Tibial nerve (tissue), 4 donors: ENCODE measurements around the gene MAPK8. TPM values are rescaled to one million over a fixed set of nuclear protein-coding genes. Genes with fewer than 3 reads are reported as not detected.

Experiments used
- DNase-seq, 2 donors: peaks; one replicate each; pipeline ENCODE4 v3.0.0-alpha.2; 2019; ENCODE audit warnings: low spot score in 2 of 2
- H3K27ac ChIP-seq, 4 donors: fragments of 200-600 bp; sonication (generic) in 3 of 4; one replicate each; pipeline ENCODE4 v1.5.1; 2017 to 2019; ENCODE audit warnings: mild to moderate bottlenecking in 1 of 4
- H3K27me3 ChIP-seq, 2 donors: fragments of 200-600 bp; sonication (generic) in 1 of 2; one replicate each; pipeline versions ENCODE4 v1.5.1 to v1.6.0; 2017 to 2019
- H3K36me3 ChIP-seq, 3 donors: fragments of 200-600 bp; sonication (generic); one replicate each; pipeline ENCODE4 v1.5.1; 2018 to 2019
- H3K4me1 ChIP-seq, 4 donors: fragments of 200-600 bp; sonication (generic) in 3 of 4; one replicate each; pipeline ENCODE4 v1.5.1; 2017 to 2019
- H3K4me3 ChIP-seq, 4 donors: fragments of 200-600 bp; sonication (generic) in 3 of 4; one replicate each; pipeline ENCODE4 v1.5.1; 2017 to 2019; ENCODE audit warnings: mild to moderate bottlenecking in 1 of 4, moderate library complexity in 1 of 4
- H3K9me3 ChIP-seq, 4 donors: fragments of 200-600 bp; sonication (generic) in 3 of 4; one replicate each; pipeline ENCODE4 v1.5.1; 2017 to 2019
- CTCF ChIP-seq, 5 experiments: fragments of 200-600 bp in 3 of 5; fragments of 450-650 bp in 2 of 5; sonication (generic) in 3 of 5; IDR thresholded peaks; one replicate each; pipeline ENCODE4 v1.5.1; 2016 to 2019; ENCODE audit warnings: antibody characterized with exemption in 5 of 5, mild to moderate bottlenecking in 3 of 5, moderate library complexity in 2 of 5
- EP300 ChIP-seq, 2 donors: sonication (generic); formaldehyde crosslinking; IDR thresholded peaks; one replicate each; pipeline ENCODE4 v1.6.1; 2017; ENCODE audit warnings: antibody characterized with exemption in 2 of 2, mild to moderate bottlenecking in 1 of 2
- POLR2A ChIP-seq, 2 donors: fragments of 450-650 bp; IDR thresholded peaks; one replicate each; pipeline ENCODE4 v1.6.1; 2017; ENCODE audit warnings: antibody characterized with exemption in 2 of 2, mild to moderate bottlenecking in 2 of 2, moderate library complexity in 2 of 2
- WGBS, 2 donors: methylation state at CpG; one replicate each; pipeline ENCODE4 v1.1.5; 2018; 5-methylcytosine and 5-hydroxymethylcytosine counted together
- total RNA-seq, 4 donors: library from RNA; depleted of rRNA; stranded (reverse); fragments of >200 nt; gene quantifications; one replicate each; pipeline ENCODE4 v1.1.0, GENCODE V29; 2016

MAPK8 gene
- total RNA-seq, 4 donors from 2014 or later: 53.4 to 65.6 (median 62.2) TPM

- 73 to 76% methylated on average over 8 of the region's 8 CpGs for WGBS, 2 donors
- no peak overlapping the region for H3K27ac ChIP-seq
- TF ChIP-seq CTCF (IDR thresholded peaks at IDR 0.05) (no peak), EP300 (IDR thresholded peaks at IDR 0.05) (no peak), POLR2A (IDR thresholded peaks at IDR 0.05) (no peak)
- H3K9me3 ChIP-seq: no peaks in the 10 kb centered on the region
- DNase-seq: no peak
- H3K36me3 ChIP-seq: no peaks in the 10 kb centered on the region
- H3K4me3 ChIP-seq: no peak overlapping the region
- H3K4me1 ChIP-seq: no peaks in the 10 kb centered on the region
- no peaks in the 10 kb centered on the region for H3K27me3 ChIP-seq
Measured at GRCh38 chr10:48317321-48317990, 11.0 kb downstream of the MAPK8 start.

- Histone ChIP-seq H3K36me3 (no peaks in the 10 kb centered on the region), H3K27me3 (no peaks in the 10 kb centered on the region), H3K27ac (no peak overlapping the region), H3K4me3 (no peak overlapping the region), H3K4me1 (no peaks in the 10 kb centered on the region), H3K9me3 (no peaks in the 10 kb centered on the region)
- 67 to 72% methylated on average over 3 of the region's 3 CpGs for WGBS, 2 donors
- DNase-seq: no peak
- no peak for TF ChIP-seq CTCF (IDR thresholded peaks at IDR 0.05)
- no peak for TF ChIP-seq EP300 (IDR thresholded peaks at IDR 0.05)
- no peak for TF ChIP-seq POLR2A (IDR thresholded peaks at IDR 0.05)
Measured at GRCh38 chr10:48322017-48322416, 15.5 kb downstream of the MAPK8 start.

GRCh38 chr10:48324580-48324979 lies 18.1 kb downstream of the MAPK8 start:
- H3K27me3 ChIP-seq: no peaks in the 10 kb centered on the region
- WGBS, 2 donors: 83 to 95% methylated on average over 2 of the region's 2 CpGs
- no peaks in the 10 kb centered on the region for H3K4me1 ChIP-seq
- no peak overlapping the region for H3K27ac ChIP-seq
- no peak for DNase-seq
- H3K4me3 ChIP-seq: no peak overlapping the region
- TF ChIP-seq CTCF (IDR thresholded peaks at IDR 0.05) (no peak), POLR2A (IDR thresholded peaks at IDR 0.05) (no peak), EP300 (IDR thresholded peaks at IDR 0.05) (no peak)
- H3K36me3 ChIP-seq: no peaks in the 10 kb centered on the region
- H3K9me3 ChIP-seq: no peaks in the 10 kb centered on the region

- no peak for TF ChIP-seq CTCF (IDR thresholded peaks at IDR 0.05)
- TF ChIP-seq POLR2A (IDR thresholded peaks at IDR 0.05): no peak
- TF ChIP-seq EP300 (IDR thresholded peaks at IDR 0.05): no peak
- WGBS, 2 donors: 87 to 92% methylated on average over 3 of the region's 3 CpGs
Measured at GRCh38 chr10:48330269-48330668, 23.8 kb downstream of the MAPK8 start.

GRCh38 chr10:48331436-48331835 lies 25.0 kb downstream of the MAPK8 start:
- H3K4me3 ChIP-seq: no peak overlapping the region
- no peak overlapping the region for H3K27ac ChIP-seq
- TF ChIP-seq POLR2A (IDR thresholded peaks at IDR 0.05) (no peak), CTCF (IDR thresholded peaks at IDR 0.05) (no peak), EP300 (IDR thresholded peaks at IDR 0.05) (no peak)
- H3K4me1 ChIP-seq: peaks cover 0 to 6% (median 0%) of the 10 kb centered on the region in 4 donors
- peaks cover 0 to 17% (median 0%) of the 10 kb centered on the region in 3 donors for H3K36me3 ChIP-seq
- WGBS, 2 donors: 100% methylated on average over 1 of the region's 1 CpG
- no peak for DNase-seq
- no peaks in the 10 kb centered on the region for H3K9me3 ChIP-seq
- no peaks in the 10 kb centered on the region for H3K27me3 ChIP-seq

More at GRCh38 chr10:48330269-48330668, 23.8 kb downstream of the MAPK8 start:
- peaks cover 0 to 6% (median 0%) of the 10 kb centered on the region in 4 donors for H3K4me1 ChIP-seq
- H3K27ac ChIP-seq: no peak overlapping the region
- no peaks in the 10 kb centered on the region for H3K27me3 ChIP-seq
- DNase-seq: no peak
- H3K36me3 ChIP-seq: peaks cover 0 to 17% (median 0%) of the 10 kb centered on the region in 3 donors
- no peaks in the 10 kb centered on the region for H3K9me3 ChIP-seq
- no peak overlapping the region for H3K4me3 ChIP-seq
